HG02885 (cell line): Measurements from ENCODE around the gene ATP2B1.
A peak's percentile ranks its signal among the peaks of the same experiment; 100 is the strongest.

ENCODE experiments used
- ATAC-seq: cut with Tn5 transposase; IDR thresholded peaks from one replicate; pipeline ENCODE4 v1.9.1; 2021; ENCODE audit warnings: mild to moderate bottlenecking; ENCODE audit not compliant: unreplicated experiment, poor library complexity

ATP2B1 gene

DNA sequence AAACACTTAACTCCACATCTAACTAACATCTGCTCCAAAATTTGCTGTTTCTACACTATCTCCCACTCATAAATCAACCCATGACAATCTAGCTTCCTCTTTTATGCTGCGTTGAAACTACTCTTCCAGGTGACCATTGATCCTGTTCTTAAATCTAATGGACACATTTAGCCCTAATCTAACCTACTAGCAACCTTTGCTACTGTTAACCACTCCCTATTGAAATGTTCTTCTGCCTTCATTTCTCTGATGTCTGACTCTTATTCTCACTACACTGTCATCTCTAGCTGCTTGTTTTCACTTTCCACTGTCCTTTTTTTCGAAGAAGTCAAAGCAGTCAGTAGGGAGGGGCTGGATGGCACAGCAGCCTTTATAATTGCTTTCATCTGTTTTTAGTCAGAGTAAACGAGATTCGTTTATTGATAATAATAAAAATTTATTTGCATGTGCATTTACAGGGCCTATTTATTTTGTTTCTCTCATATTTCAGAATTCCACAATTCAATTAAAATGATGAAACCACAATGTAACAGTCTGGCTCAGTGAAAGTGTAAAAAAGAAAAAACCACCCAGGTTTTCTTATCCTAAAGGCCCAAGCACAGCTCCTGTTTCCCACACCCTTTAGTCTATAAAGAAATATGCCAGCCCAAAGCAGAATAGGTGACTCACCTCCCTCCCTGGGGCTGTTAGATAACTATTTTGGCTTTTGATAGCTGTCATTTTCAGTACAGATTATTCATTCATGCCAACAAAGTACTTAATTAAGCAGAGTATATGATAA is 44.9 kb downstream of the ATP2B1 start:
- ATAC-seq, result peak; percentile 79

DNA sequence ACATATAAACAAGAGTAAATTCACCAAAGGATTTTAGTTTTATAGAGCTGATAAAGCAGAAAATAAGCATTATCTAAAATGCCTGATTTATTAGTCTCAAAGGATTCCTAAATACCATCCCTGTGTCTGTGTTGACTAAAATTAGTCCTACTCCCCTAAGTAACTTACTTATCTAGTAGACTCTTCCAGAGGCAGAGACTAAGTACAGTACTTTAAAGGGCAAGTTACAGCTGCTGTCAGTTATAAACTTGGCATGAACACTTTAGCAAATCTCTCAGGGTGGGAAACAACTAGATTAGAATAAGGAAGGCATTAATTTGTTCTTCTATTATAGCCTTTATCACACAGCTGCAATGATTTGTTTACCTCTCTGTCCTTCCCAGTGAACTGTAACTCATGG is 46.0 kb downstream of the ATP2B1 start:
- no peak for ATAC-seq

DNA sequence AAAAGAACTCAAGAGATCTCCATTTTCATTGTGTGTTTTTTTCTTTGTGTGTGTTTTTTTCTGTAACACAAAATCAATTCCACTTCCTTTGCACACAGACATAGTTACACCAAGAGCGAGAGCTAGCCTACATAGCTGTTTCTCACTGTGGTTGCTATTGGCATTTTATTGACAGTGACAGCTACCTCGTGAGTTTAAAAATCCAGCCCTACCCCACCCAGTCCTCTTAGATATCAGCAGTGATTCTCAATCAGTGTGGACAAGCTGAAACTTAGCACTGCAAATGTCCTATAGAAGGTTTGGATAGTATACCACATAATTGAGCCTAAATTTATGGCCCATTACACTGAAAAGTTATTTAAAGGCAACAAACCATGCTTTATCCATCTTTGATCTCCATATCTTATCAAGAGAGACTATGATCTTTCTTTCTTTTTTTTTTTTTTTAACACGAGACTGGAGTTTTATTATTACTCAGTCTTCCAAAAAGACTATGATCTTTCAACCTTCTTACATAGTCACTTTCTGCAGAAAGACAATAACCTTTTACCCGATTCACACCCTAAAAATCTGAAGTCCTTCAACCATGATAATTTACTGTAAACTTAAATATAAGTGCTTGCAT is 46.8 kb downstream of the ATP2B1 start:
- ATAC-seq, result peak; percentile 36

DNA sequence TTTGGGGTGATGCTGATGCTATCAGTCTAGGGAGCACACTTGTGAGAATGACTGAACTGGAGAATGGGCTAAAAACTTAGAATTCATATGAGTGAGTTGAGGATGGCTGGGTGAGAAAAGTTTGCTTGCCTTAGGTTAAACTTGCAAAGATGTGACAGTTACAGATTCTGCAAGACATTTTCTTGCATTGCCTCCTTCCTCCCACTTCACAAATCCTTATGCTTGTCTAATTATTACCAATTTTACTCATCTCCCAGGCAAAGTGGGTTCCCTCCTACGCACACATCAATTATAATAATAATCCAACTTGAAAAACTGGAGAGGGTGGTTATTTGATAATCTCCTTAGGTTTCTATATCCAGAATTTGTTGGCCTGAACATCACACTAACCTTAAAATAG is 50.9 kb downstream of the ATP2B1 start:
- ATAC-seq, result no peak

DNA sequence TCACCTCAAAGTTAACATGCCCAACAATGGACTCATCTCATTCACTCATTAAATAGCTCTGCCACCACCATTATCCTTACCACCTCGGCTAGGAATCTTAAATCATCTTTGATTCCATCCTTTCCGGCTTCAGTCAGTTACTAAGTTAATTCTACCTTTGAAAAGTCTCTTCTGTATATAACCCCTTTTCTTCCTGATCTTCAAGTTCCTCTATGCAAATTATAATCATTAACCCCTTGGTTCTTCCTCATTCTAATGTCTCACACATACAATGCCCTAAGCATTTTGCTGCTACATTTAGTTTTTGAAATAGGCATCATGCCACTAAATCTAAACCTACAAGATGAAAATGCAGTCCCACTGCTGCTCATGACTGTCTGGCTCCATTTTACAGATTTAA is 51.6 kb downstream of the ATP2B1 start:
- ATAC-seq, result no peak

DNA sequence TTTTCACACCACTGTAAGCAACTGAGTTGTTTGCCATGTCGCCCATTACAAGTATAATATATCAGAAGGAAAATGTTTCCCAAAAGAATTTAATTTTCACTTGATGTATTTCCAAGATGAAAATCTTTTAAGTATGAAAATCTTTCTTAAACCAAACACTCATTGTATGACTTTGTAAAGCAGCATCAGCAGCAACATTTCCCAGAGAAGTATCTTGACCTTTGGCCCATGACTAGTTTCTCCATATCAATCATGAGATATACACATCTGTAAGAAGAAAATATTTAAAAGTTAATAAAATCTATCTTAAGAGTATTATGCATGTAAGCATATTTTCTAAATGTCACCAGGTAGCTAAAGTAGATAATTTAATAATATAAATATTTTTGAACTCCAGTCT is 52.8 kb downstream of the ATP2B1 start:
- ATAC-seq, result no peak

DNA sequence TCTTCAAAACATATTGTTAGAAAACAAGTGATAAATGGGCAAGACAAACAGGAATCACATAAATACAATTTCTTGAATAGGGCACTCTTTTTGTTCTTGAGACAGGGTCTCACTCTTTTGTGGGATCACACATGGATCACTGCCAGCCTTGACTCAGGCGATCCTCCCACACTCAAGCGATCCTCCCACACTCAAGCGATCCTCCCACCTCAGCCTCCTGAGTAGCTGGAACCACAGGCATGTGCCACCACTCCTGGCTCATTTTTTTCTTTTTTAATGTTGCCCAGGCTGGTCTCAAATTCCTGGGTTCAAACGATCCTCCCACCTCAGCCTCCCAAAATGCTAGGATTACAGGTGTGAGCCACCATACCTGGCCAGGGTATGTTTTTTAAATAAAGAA is 57.4 kb downstream of the ATP2B1 start:
- no peak for ATAC-seq

DNA sequence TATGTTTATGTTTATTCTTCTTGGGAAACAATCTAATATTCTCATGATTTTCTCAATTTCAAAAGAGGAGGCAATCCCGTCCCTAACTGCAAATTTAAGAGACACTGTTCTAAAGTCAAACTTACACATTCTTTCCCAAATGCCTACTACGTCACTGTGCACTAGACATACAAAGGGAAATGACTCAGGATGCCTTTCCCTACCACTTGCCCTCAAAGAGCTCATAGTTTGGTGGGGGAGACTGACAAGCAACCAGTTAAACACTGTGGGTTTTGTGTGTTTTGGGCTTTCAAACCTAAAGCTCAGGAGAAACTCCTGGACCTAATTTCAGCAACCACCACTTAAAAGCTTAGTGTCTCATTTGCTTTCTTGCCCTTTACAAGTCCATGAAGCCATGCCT is 58.4 kb downstream of the ATP2B1 start:
- ATAC-seq, result no peak

DNA sequence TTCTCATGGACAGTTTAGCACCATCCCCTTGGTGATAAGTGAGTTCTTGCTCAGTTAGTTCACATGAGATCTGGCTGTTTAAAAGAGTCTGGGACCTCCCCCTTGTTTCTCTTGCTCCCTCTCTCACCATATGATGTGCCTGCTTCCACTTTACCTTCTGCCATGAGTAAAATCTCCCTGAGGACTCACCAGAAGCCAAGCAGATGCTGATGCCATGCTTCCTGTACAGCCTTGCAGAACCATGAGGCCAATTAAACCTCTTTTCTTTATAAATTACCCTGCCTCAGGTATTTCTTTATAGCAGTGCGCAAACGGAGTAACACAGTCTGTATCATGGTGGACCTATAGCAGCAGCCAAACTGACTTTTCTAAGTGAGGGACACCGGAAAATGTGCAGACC is 58.8 kb downstream of the ATP2B1 start:
- ATAC-seq, result no peak

DNA sequence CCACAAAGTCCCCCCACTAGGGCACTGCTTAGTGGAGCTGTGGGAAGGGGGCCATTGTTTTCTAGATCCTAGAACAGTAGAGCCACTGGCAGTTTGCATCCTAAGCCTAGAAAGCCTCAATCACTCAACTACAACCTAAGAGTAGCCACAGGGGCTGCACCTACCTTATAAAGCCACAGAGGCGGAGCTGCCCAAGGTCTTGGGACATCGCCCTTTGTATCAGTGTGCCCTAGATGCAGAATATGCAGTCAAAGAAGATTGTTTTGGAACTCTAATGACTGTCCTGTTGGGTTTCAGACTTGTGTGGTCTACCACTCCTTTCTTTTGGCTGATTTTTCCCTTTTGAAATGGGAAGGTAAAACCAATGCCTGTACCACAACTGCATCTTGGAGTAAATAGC is 59.5 kb downstream of the ATP2B1 start:
- no peak for ATAC-seq

DNA sequence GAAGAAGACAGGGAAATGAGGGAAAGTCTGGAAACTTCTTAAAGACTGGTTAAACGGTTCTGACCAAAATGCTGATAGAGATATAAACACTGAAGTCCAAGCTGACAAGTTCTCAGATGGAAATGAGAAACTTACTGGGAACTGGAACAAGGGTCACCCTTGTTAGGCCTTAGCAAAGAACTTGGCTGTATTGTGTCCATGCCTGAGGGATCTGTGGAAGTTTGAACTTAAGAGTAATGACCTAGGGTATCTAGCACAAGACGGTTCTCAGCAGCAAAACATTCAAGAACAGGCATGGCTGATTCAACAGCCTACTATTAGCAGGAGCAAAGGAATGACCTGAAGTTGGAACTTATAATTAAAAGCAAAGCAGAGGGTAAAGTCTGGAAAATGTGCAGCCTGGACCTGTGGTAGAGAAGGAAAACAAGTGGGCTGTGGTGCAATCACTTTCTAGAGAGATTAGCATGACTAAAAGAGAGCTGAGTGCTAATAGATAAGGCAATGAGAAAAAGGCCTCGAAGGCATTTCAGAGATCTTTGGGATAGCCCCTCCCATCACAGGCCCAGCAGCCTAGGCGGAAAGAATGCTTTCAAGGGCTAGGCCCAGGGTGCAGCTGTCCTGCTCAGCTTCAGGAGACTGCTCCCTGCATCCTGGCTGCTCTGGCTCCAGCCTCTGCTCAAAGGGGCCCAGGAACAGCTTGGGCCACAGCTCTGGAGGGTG is 60.3 kb downstream of the ATP2B1 start:
- no peak for ATAC-seq

DNA sequence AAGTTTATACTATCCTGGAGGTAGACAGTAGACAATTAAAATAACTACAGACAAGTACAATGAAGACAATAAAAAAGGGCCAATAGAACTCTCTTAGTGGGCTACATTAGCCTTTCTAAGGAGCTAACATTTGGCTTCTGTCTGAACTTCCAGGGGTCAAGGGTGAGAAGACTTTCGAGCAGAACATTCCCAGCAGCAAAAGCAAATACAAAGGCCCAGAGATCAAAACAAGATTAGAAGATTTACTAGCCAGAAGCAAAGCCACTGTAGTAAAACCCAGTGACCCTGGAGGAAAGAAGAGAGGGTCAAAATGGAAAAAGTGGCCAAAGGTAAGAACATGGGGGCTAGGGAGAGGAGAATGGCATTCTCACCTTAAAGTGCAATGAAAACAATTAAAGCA is 63.2 kb downstream of the ATP2B1 start:
- no peak for ATAC-seq

DNA sequence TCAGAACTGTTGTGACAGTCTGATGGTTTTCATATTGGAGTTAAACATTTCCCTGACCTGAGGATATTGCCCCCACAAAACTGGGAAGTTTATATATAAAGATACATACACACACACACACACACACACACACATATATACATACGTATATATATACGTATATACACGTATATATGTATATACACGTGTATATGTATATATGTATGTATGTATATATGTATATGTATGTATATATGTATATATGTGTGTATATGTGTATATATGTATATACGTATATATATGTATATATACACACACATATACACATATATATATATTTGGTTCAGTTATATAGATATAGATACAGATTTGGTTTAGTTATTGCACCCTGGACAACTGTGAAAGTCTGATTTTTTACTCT is 65.7 kb downstream of the ATP2B1 start:
- ATAC-seq, result no peak

DNA sequence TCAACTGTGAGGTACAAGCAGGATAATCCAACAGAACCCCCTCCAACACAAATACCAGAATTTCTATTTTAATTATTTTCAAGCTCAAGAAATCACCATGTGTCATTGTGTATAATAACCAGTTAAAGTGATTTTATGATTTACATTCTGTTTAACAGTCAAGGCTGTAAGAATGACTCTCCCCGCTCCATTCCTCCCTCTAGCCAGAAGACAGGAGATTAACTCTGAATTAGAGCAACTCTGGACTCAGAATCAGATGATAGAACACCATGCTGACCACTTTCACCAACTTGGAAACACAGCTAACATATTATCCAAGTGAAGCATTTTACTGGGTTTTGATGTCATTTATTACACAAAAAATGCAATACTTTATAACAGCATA is 71.9 kb downstream of the ATP2B1 start:
- ATAC-seq, result no peak

DNA sequence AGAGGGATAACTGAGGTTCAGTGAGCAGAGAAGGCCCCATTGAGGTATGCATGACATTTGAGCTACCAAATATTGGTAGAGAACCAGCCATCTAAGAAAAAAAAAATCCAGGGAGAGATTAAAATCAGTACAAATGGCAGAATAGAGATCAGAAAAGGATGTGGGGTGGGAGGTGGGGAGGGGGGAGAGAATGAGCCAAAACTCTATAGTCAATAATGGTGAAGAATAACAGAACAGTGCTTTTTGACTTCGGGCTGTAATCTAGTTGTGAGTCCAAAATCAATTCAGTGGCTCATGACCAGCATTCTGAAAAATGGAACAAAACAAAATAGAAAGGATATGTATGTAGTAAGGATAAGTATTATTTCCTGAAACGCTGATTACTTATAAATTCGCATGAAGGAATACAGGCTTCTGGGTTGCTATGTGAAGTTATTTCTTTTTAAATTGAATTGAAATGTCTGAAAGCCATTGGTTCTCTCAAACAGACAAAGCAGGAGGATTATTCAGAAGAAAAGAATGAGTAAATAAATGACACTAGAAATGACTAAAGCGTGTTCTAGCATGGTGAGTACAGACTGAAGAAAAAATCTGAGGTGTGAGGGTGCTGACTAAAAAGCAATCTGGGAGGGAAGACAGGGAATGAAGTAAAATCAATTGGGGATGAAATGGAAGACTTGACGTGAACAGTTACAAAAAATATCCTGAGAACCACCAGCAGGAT is 72.4 kb downstream of the ATP2B1 start:
- ATAC-seq, result no peak

DNA sequence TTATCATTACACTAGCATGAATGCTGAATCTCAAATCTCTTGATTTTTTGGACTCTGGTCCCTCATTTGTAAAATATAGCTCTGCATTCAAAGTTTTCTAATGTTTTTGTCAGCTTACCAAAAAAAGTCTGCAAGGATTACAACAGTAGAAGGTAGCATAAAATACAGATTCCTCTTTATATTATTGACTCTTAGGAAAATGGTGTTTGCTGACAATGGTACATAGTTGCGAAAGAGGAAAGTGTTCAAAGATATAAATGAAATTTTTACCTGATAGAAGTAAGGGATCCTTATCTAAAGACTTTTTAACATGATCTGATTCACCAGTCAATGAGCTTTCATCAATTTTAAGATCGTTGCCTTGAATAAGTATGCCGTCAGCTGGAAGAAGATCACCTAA is 74.1 kb downstream of the ATP2B1 start:
- no peak for ATAC-seq

DNA sequence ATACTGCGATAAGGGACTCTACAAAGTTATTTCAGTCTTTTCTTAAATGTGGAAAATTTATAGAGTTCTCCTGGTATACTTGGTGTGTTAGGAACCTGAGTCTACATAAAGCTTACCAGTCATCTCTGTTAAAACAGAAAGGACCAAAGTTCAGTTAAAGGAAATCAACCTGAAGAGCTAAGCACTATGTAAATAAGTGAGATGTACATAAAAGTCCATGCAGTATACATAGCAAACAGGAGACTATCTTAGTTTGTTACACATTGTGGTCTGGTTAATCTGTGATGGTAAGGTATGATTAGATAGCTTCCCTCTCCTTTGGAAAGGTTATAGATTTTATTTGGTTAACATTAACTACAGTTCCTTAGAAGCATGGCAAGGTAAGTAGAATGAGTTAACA is 75.9 kb downstream of the ATP2B1 start:
- no peak for ATAC-seq

DNA sequence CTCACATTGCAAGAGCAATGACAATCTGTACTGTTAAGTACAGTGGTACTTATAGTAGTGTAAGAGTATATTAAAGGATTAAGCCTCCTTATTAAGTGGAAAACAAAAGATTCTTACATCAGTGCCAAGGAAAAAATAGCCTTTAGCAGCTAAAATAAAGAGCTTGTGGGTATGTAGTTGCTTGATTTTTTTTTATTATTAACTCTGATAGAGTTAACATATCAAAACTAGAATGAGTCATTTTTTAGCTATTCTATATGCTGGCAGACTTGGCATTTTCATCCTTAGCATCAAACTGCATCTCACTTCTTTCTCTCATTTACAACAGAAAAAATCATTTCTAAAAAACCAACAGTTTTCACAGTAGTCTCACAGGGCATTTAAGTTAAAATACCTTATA is 86.5 kb downstream of the ATP2B1 start:
- ATAC-seq, result no peak

DNA sequence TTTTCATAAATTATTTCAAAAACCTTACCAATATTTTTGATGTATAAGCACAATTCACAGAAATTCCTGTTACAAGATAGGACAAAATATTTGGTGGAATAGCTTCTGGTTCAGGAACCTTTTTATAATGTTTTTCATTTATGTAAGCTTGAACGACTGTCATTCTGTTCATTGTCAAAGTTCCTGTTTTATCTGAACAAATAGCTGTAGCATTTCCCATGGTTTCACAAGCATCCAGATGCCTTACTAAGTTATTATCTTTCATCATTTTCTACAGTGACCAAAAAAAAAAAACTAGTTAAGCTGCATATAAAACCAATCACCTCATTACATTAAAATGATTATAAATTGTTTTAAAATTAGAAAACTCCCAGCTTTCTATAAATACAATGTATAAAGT is 87.1 kb downstream of the ATP2B1 start:
- ATAC-seq, result no peak

DNA sequence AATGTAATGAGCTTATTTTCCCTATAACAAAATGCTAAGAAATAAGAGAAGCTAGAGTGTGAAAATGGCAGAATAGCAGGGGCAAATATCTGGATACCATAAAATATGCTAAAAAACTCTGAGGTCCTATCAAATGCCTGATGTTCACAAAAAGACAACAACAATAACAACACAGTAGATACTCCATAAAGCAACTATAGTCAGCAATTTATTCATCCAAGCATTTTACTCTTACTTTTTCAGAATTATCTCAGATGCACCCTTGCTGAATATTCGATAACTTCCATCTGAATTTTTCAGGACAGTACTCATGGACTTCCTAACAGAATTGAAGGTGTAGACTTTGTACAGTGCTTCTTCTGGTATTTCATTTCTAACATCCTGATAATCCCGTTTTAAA is 88.9 kb downstream of the ATP2B1 start:
- no peak for ATAC-seq
